CD14-positive monocyte (primary cell): ENCODE data around the gene ATP5F1D. TPM values are rescaled to one million over a fixed set of nuclear protein-coding genes. Genes with fewer than 3 reads are reported as not detected.
"Not testable (repeated sequence)": the region's sequence is repeated elsewhere in the genome, so short reads cannot be mapped to it uniquely, and the experiment has no call there.

Experiments used
- DNase-seq, 3 donors: peaks; one replicate each; pipeline ENCODE4 v3.0.0-alpha.2; 2011 to 2022
- H2AFZ ChIP-seq: 2 replicates; pipeline ENCODE4 v1.6.0; 2012; ENCODE audit warnings: mild to moderate bottlenecking, low read depth, low read length, inconsistent platforms; ENCODE audit not compliant: insufficient read depth, poor library complexity, severe bottlenecking
- H3K27ac ChIP-seq, 2 donors: 1 replicate in 1 of 2; 2 replicates in 1 of 2; pipeline ENCODE4 v1.5.1; 2012 to 2013; ENCODE audit warnings: low read length in 2 of 2, control low read depth in 1 of 2, inconsistent platforms in 1 of 2, low read depth in 1 of 2, mild to moderate bottlenecking in 1 of 2
- H3K27me3 ChIP-seq, 2 donors: one replicate each; pipeline versions ENCODE4 v1.6.0 to v1.6.1; 2011 to 2013; ENCODE audit warnings: low read length in 2 of 2; ENCODE audit not compliant: control insufficient read depth in 2 of 2, insufficient read depth in 2 of 2
- H3K36me3 ChIP-seq, 2 donors: replicated peaks in 1 of 2; 1 replicate in 1 of 2; 2 replicates in 1 of 2; pipeline versions ENCODE4 v1.5.1 to v1.6.1; 2012 to 2013; ENCODE audit warnings: low read length in 2 of 2, control low read depth in 1 of 2, inconsistent platforms in 1 of 2, mild to moderate bottlenecking in 1 of 2; ENCODE audit not compliant: insufficient read depth in 2 of 2, control insufficient read depth in 1 of 2
- H3K4me1 ChIP-seq, 2 donors: 1 replicate in 1 of 2; 2 replicates in 1 of 2; pipeline versions ENCODE4 v1.5.1 to v1.6.1; 2012 to 2013; ENCODE audit warnings: low read length in 2 of 2, control low read depth in 1 of 2, inconsistent platforms in 1 of 2, mild to moderate bottlenecking in 1 of 2, moderate library complexity in 1 of 2; ENCODE audit not compliant: insufficient read depth in 2 of 2, control insufficient read depth in 1 of 2
- H3K4me2 ChIP-seq: replicated peaks from 2 replicates; pipeline ENCODE3; 2012; ENCODE audit warnings: low read length, moderate library complexity, mild to moderate bottlenecking; ENCODE audit not compliant: poor library complexity, severe bottlenecking; ENCODE audit errors: extremely low read depth
- H3K4me3 ChIP-seq, 3 experiments: fragments of 200-600 bp in 1 of 3; sonication (generic) in 1 of 3; replicated peaks in 1 of 3; 1 replicate in 2 of 3; 2 replicates in 1 of 3; pipeline ENCODE4 v1.5.1; 2011 to 2013; ENCODE audit warnings: low read length in 3 of 3, mild to moderate bottlenecking in 3 of 3, control low read depth in 2 of 3, low read depth in 2 of 3, inconsistent platforms in 1 of 3, moderate library complexity in 1 of 3
- H3K79me2 ChIP-seq: 2 replicates; pipeline ENCODE4 v1.6.0; 2012; ENCODE audit warnings: mild to moderate bottlenecking, control low read depth, inconsistent platforms, low read length, moderate library complexity; ENCODE audit not compliant: insufficient read depth
- H3K9ac ChIP-seq: 2 replicates; pipeline ENCODE4 v1.6.0; 2017; ENCODE audit warnings: low read length, mild to moderate bottlenecking; ENCODE audit not compliant: insufficient read depth, poor library complexity, severe bottlenecking
- H3K9me3 ChIP-seq, 2 donors: replicated peaks in 1 of 2; 1 replicate in 1 of 2; 2 replicates in 1 of 2; pipeline versions ENCODE4 v1.5.1 to v1.6.1; 2012 to 2013; ENCODE audit warnings: low read length in 2 of 2, control low read depth in 1 of 2; ENCODE audit not compliant: control insufficient read depth in 1 of 2, insufficient read depth in 1 of 2
- H4K20me1 ChIP-seq: 2 replicates; pipeline ENCODE4 v1.6.0; 2012; ENCODE audit warnings: mild to moderate bottlenecking, low read length, control low read depth, moderate library complexity; ENCODE audit not compliant: insufficient read depth
- H3K27ac Mint-ChIP-seq, 7 donors: one replicate each; pipeline ENCODE4 v1.8.0; 2020; ENCODE audit warnings: mild to moderate bottlenecking in 7 of 7, mixed read lengths in 7 of 7, moderate library complexity in 6 of 7, inconsistent platforms in 2 of 7
- H3K27me3 Mint-ChIP-seq, 3 donors: one replicate each; pipeline ENCODE4 v1.8.0; 2021 to 2022; ENCODE audit warnings: low read depth in 3 of 3, mild to moderate bottlenecking in 3 of 3, mixed read lengths in 3 of 3, moderate library complexity in 3 of 3, inconsistent platforms in 1 of 3
- H3K36me3 Mint-ChIP-seq, 2 donors: one replicate each; pipeline ENCODE4 v1.8.0; 2020; ENCODE audit warnings: mixed read lengths in 2 of 2, inconsistent platforms in 1 of 2, mild to moderate bottlenecking in 1 of 2
- H3K4me1 Mint-ChIP-seq: one replicate; pipeline ENCODE4 v1.8.0; 2020; ENCODE audit warnings: mild to moderate bottlenecking, mixed read lengths
- H3K4me3 Mint-ChIP-seq, 2 donors: one replicate each; pipeline ENCODE4 v1.8.0; 2020; ENCODE audit warnings: mild to moderate bottlenecking in 2 of 2, mixed read lengths in 2 of 2, moderate library complexity in 1 of 2
- H3K9me3 Mint-ChIP-seq, 7 donors: one replicate each; pipeline ENCODE4 v1.8.0; 2020 to 2022; ENCODE audit warnings: mixed read lengths in 7 of 7, mild to moderate bottlenecking in 6 of 7, moderate library complexity in 6 of 7, inconsistent platforms in 2 of 7
- CTCF ChIP-seq: fragments of 200-600 bp; IDR thresholded peaks from one replicate; pipeline ENCODE4 v1.8.0; 2022; ENCODE audit warnings: antibody characterized with exemption, mild to moderate bottlenecking
- WGBS: methylation state at CpG from one replicate; pipeline ENCODE4 v1.1.5; 2013; ENCODE audit warnings: missing lambda C conversion rate; ENCODE audit not compliant: insufficient coverage; 5-methylcytosine and 5-hydroxymethylcytosine counted together
- intact Hi-C, 2 donors: fragments of 100-400 bp; cut with micrococcal nuclease; formaldehyde crosslinking; loops; one replicate each; pipeline versions ENCODE4 v1.15.0 to v1.15.1; 2023
- polyA plus RNA-seq, 3 donors: library from polyadenylated mRNA; depleted of rRNA in 1 of 3; unstranded in 2 of 3; stranded (reverse) in 1 of 3; fragments of 300-500 nt in 2 of 3; fragments of >200 nt in 1 of 3; fragmentation: Illumina TruSeq in 2 of 3; gene quantifications; 1 replicate in 2 of 3; 2 replicates in 1 of 3; pipeline ENCODE4 v1.2.3, GENCODE V29; 2012 to 2021

The ATP5F1D gene
- polyA plus RNA-seq, 3 donors: 122 to 160 (median 143) TPM

DNA sequence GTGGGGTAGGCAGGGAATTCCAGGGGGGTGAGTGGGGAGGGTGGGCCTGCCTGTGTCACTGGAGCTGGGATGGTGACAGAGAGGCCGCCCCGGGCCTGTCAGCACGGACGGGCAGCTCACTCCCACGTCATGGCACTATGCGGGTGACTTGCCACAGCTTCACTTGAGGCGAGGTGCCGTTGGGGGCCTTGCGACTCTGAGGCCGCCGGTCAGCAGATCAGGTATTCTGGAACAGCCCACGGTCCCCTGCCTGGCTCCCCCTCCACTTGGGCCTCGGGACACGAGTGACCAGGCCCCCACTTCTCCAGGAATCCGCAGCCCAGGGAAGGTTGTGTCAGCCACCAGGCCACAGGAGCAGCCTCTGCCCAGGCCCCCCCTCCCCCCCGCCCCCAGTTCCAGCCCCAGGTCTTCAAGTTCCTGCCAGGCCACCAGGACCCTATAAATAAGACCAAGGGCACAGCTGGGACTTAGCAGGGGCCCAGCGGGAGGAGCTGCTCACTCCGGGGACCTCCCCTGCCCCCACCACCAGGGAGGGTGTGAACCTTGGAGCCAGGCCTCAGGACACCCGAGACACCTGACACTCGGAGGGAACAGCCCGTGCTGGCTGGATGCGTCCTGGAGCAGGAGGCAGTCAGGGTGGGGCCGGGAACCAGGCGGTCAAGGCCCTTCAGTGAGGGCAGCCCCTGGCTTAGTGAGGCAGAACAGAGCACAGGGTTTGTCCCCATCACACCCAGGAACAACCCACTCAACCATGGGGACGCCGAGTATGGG, 4.1 kb downstream of the ATP5F1D start:
- H3K27ac ChIP-seq: no peak overlapping the region

DNA sequence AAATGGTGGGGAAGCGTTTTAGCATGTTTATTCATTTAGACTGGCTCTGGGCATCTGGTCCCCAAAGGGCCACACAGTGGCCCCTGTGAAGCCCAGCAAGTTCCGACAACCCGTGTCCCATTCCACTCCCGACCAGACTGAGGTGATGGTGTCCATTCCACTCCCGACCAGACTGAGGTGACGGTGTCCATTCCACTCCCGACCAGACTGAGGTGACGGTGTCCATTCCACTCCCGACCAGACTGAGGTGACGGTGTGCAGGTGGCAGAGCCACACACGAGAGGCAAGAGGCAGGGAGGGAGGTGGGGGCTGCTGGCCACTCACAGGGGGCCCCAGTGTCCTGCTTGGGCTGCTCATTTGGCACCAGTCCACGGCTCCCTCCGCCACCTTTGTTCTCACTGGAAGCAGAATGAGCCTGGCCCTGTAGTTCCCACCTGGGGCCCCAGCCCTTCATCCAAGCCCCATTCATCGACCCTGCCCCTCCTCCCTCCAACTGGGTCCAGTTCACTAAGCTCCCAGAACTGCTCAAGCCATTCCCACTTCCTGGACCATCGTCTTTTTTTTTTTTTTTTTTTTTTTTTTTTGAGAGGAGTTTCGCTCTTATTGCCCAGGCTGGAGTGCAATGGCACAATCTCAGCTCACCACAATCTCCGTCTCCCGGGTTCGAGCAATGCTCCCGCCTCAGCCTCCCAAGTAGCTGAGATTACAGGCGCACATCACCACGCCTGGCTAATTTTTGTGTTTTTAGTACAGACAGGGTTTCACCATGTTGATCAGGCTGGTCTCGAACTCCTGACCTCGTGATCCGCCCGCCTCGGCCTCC, 4.9 kb downstream of the ATP5F1D start:
- peak overlapping the region in 4 of 7 donors; percentile 45 to 91 (median 66) for H3K27ac Mint-ChIP-seq
- H3K36me3 ChIP-seq, DNase-seq, H3K4me3 ChIP-seq, H3K27ac ChIP-seq, H3K4me2 ChIP-seq, H3K4me3 Mint-ChIP-seq, H2AFZ ChIP-seq, H3K9me3 Mint-ChIP-seq, H3K9me3 ChIP-seq, H3K27me3 ChIP-seq, H3K9ac ChIP-seq, H3K36me3 Mint-ChIP-seq, H3K27me3 Mint-ChIP-seq: not testable (repeated sequence)
- intact Hi-C loops: loop anchor here in 1 of 2 donors (10.0 kb wide), 3 partner anchors 142 to 382 kb away; partner anchors contain the start of genes ARID3A and GPX4
- H3K4me1 Mint-ChIP-seq: peaks cover 34% of the 10 kb centered on the region
- Histone ChIP-seq H3K79me2 (peaks cover 62% of the 10 kb centered on the region), H3K4me1 (peaks cover 45 to 62% of the 10 kb centered on the region in 2 donors), H4K20me1 (peaks cover 46% of the 10 kb centered on the region)
- WGBS: 97% methylated on average over 12 of the region's 27 CpGs

More for the DNA sequence above, 4.1 kb downstream of the ATP5F1D start:
- no peaks in the 10 kb centered on the region for H3K36me3 ChIP-seq
- H2AFZ ChIP-seq: no peak overlapping the region
- H3K4me3 Mint-ChIP-seq: no peak overlapping the region
- no peaks in the 10 kb centered on the region for H3K9me3 Mint-ChIP-seq
- H3K27ac Mint-ChIP-seq: no peak overlapping the region
- peak overlapping the region in 1 of 3 experiments; percentile 78 for H3K4me3 ChIP-seq
- peaks cover 2 to 4% (median 4%) of the 10 kb centered on the region in 3 donors for H3K27me3 Mint-ChIP-seq
- H3K9ac ChIP-seq: peak overlapping the region; percentile 53
- peaks cover 53 to 70% of the 10 kb centered on the region in 2 donors for H3K4me1 ChIP-seq
- no peak for DNase-seq
- WGBS: 90% methylated on average over 23 of the region's 26 CpGs
- H4K20me1 ChIP-seq: peaks cover 38% of the 10 kb centered on the region
- H3K27me3 ChIP-seq: no peaks in the 10 kb centered on the region
- peaks cover 0 to 6% of the 10 kb centered on the region in 2 donors for H3K36me3 Mint-ChIP-seq
- peaks cover 54% of the 10 kb centered on the region for H3K79me2 ChIP-seq
- H3K4me2 ChIP-seq: peak overlapping the region; percentile 78
- TF ChIP-seq CTCF: no peak
- no peaks in the 10 kb centered on the region for H3K9me3 ChIP-seq
- intact Hi-C loops: loop anchor here in 1 of 2 donors (10.0 kb wide), 3 partner anchors 141 to 381 kb away; partner anchors contain the start of genes ARID3A and GPX4
- peaks cover 42% of the 10 kb centered on the region for H3K4me1 Mint-ChIP-seq
